Uterine smooth muscle cell (primary cell): ENCODE measurements around the gene CELF1. TPM values are rescaled to one million over a fixed set of nuclear protein-coding genes. Genes with fewer than 3 reads are reported as not detected.

Experiments used
- total RNA-seq: library from RNA; depleted of rRNA; stranded (reverse); fragments of >200 nt; gene quantifications from 2 replicates; pipeline ENCODE4 v1.2.3, GENCODE V29; 2014

CELF1 gene
- total RNA-seq = 114 and 128 TPM in 2 replicates

DNA sequence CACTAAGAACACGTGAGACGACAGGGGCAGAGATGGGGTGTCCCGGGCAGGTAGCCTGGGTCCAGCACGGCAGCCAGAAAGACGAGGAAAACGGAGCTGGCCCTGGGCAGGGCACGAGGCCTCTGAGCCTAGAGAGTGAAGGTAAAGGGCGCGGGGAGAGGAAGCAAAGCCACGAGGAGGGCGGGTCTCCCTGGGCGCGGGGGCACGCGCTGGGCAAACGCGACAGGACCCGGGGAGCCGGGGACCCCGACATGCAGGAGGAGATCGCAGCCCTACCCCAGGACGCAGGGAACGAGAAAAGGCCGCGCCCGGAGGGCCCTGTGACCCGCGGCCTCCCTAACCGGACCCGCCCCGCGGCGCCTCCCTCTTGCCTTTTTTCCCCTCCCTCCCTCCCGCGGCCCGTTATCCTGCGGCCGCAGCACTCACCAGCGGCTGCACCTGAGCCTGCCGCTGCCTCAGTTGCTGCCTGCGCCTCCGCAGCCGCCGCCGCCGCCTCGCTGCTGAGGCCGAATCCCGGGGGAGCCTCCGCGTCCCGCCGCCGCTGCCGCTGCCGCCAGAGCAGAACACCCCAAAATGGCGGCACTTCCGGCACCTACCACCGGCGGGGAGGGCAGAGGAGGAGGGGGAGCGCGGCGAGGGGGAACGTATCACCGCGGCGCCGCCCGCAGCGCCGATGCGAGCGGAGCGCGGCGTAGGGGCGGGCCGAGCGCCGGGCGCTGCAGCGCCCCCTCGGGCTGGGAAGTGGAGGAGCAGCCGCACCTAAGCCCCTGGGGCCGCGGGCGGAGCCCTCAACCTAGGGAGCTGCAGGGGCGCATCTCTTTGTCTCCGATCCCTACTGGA, at the start of gene CELF1:
CELF1 (minus strand) TSS at position 567 of the 840 bp plus-strand sequence. CDS start 53,609 bp downstream, outside the sequence.

DNA sequence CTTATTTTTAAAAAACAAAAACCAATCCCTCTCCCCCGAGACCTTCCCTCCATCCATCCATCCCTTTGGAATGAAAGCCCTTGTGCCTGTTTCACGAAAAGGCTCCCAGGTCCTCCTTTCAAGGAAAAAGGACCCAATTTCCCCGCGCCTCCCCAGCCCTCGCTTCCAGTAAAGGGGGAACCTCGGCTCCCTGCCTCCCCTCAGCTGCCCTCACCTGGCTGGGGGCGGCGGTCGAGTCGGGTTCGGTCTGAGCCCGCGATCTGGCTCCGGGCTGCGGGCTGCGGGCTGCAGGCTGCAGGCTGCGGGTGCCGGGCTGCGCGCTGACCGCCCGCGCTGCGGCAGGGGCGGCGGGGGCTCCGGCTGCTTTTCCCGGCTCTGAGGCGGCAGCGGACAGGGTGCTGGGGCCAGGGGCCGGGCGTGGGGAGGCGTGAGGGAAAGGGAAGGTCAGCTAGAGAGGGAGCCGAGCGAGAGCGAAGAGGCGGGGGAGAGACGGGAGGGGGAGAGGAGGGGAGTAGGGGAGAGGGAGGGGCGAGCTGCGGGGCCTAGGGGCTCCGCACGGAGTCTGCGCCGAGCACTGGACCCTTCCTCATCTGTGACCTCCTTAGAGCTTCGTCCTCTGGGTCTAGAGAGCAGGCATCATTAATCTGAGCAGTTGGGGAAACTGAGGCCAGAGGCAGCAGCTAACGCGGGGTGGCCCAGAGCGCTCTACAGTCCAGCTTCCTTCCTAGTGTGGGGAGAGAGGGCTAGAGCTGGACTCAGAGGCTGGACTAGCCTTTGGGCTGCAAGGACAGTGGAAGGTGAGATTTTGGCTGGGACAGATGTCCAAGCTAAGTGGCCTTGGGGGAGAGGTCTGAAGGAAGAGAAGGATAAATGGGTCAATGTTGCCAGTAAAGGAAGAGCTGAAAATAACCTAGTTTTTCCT, 41.3 kb upstream of the CELF1 start, which contains the start of gene C1QTNF4:
C1QTNF4 (minus strand) TSS at position 478 of the 922 bp plus-strand sequence. CDS start 3,601 bp downstream, outside the sequence.

DNA sequence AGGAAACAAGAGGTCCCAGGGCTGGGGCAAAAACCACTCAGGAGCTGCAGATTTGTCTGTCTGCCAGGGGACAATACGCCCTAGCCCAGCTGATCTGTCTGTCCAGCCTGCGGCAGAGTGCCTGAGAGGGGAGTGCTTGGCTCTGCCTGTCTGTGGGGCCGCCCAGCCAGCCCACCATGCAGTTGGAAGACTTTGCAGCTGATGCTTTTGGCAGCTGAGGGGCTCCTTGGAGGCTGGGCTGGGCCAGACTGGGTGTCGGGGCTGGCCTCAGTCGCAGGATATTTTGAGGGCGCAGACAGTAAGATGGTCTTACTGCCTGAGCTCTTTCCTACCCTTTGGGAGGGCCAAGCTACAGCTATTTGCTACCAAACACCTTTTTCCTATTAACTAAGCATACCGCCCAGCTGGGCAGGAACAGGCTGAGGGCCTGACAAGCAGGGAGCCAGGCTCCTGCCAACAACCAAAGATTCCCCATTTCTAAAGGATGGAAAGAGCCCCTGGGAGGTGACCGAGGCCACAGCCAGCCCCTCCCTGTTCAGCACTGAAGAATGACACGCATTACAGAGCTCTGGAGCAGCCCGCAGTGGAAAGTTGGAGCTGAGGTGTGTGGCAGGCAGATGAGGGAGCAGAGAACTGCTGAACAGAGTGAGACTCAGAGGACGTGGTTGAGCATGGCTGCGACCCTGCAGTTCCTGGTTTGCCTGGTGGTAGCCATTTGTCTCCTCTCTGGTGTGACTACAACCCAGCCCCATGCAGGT, 33.3 kb upstream of the CELF1 start, which contains the start of gene FAM180B:
FAM180B (plus strand) TSS at position 581 of the 758 bp plus-strand sequence; CDS start at position 672, 91 bp downstream.

GRCh38 chr11:47578524-47579494, 25.9 kb upstream of the CELF1 start, which contains the start of the genes KBTBD4 and NDUFS3:
KBTBD4 (minus strand) TSS chr11:47578970; CDS start chr11:47578951, 19 bp downstream.
NDUFS3 (plus strand) TSS chr11:47579074; CDS start chr11:47579092, 18 bp downstream.

GRCh38 chr11:47565340-47566148, 12.6 kb upstream of the CELF1 start, which contains the start of gene PTPMT1:
PTPMT1 (plus strand) TSS chr11:47565599; CDS start chr11:47565623, 24 bp downstream.

GRCh38 chr11:47448566-47449427, 104.1 kb downstream of the CELF1 start, which contains the start of gene RAPSN:
RAPSN (minus strand) TSS chr11:47449136; CDS start chr11:47448964, 172 bp downstream.

DNA sequence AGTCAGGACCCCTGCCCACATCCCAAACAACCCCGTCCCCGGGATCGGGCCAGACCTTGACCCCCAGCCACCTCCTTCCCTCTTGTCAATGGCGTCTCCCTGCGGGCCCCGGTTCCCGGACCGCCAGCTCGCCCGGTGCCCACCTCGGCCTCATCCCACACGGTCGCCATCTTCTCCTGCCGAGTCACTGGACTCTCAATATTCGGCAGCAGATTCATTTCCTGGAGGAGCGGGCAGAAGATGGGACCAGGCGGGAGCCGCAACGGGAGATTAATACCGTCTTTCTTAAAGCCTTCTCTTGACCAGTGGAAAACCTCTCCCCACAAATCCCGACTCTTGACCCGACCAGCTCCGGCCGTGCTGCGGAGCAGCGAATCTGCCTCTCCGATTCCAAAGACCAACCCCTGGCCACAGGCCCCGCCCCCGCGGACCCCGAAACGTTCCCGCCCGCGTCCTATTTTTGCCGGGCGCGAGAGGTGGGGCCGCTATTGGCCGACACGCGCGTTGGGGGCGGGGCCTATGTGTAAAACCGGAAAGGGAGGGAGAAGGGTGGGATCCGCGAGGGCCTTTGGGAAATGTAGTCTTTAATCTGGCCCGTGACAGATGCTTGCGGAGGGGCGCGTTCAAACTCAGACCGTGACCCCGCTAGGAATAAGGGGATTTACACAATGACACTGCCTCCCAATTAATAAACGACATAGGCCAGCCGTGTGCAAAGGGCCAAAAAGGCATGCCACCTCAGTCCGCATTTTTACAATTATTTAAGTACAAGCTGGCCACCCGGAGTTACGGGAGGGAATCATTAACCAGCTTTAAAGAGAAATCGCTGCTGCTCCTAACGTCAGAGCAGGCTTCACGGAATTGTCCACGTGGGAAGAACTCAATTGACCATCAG, 126.6 kb downstream of the CELF1 start, which contains the start of gene PSMC3:
PSMC3 (minus strand) TSS at position 378 of the 895 bp plus-strand sequence; CDS start at position 218, 160 bp downstream.

Other genes with a start within 250 kb of the CELF1 start
- not detected in 2 replicates for gene MYBPC3, start 200.4 kb downstream of the CELF1 start, total RNA-seq
- not detected in 2 replicates for gene SPI1, start 174.6 kb downstream of the CELF1 start, total RNA-seq
- gene SLC39A13, start 144.5 kb downstream of the CELF1 start, total RNA-seq = 58.9 and 70.6 TPM in 2 replicates
- gene PSMC3, start 126.7 kb downstream of the CELF1 start, total RNA-seq = 149 and 340 TPM in 2 replicates
- gene RAPSN, start 104.0 kb downstream of the CELF1 start, total RNA-seq = not detected in 2 replicates
- gene PTPMT1, start 12.5 kb upstream of the CELF1 start, total RNA-seq = 93.0 and 109 TPM in 2 replicates
- 22.0 and 35.4 TPM in 2 replicates for gene KBTBD4, start 25.8 kb upstream of the CELF1 start, total RNA-seq
- gene NDUFS3, start 25.9 kb upstream of the CELF1 start, total RNA-seq = 86.0 and 97.2 TPM in 2 replicates
- 0.12 TPM in 1 of 2 replicates, not detected in the other for gene FAM180B, start 33.5 kb upstream of the CELF1 start, total RNA-seq
- 0.11 and 0.25 TPM in 2 replicates for gene C1QTNF4, start 41.3 kb upstream of the CELF1 start, total RNA-seq
- 101 and 136 TPM in 2 replicates for gene MTCH2, start 89.4 kb upstream of the CELF1 start, total RNA-seq
- 0.66 and 1.00 TPM in 2 replicates for gene AGBL2, start 162.2 kb upstream of the CELF1 start, total RNA-seq
- 88.4 and 97.6 TPM in 2 replicates for gene FNBP4, start 214.2 kb upstream of the CELF1 start, total RNA-seq